ENCODE results near the gene MIDN.

- TF ChIP-seq REST (IDR thresholded peaks at IDR 0.05), result no peak
- no peak for TF ChIP-seq CTCF (IDR thresholded peaks at IDR 0.05)
- no peak for TF ChIP-seq POLR2A (IDR thresholded peaks at IDR 0.05; ENCODE audit: low read length)
- no peak for TF ChIP-seq SMC3 (IDR thresholded peaks at IDR 0.05)
- no peak for TF ChIP-seq USF2 (IDR thresholded peaks at IDR 0.05)
- no peak for TF ChIP-seq MAX (IDR thresholded peaks at IDR 0.05)
- TF ChIP-seq CHD2 (IDR thresholded peaks at IDR 0.05; ENCODE audit: low read length, partially characterized antibody), result no peak
Measured at GRCh38 chr19:1270213-1270853, 21.9 kb downstream of the MIDN start.

Data from A549 (cell line).